ENCODE measurements around the gene GZMM. TPM values are rescaled to one million over a fixed set of nuclear protein-coding genes. Genes with fewer than 3 reads are reported as not detected.

GZMM gene
- total RNA-seq, 2 donors from 2014 or later = 0.61 to 1.0 TPM

GRCh38 chr19:531009-531752 lies 12.7 kb upstream of the GZMM start:
- H3K4me1 ChIP-seq = peaks cover 13% of the 10 kb centered on the region
- H3K9ac ChIP-seq (ENCODE audit: low read depth in 2 of 2, low read length in 2 of 2) = peak overlapping the region; percentile 76 to 96
- H3K27me3 ChIP-seq = no peaks in the 10 kb centered on the region
- intact Hi-C loops (cut with DNase I) = no loop called here
- TF ChIP-seq CTCF (IDR thresholded peaks at IDR 0.05) = no peak
- H3K36me3 ChIP-seq = no peaks in the 10 kb centered on the region
- DNase-seq = peak; percentile 78
- H3K9me3 ChIP-seq = no peaks in the 10 kb centered on the region
- H3K27ac ChIP-seq = peak overlapping the region; percentile 96
- peak overlapping the region; percentile 92 for H3K4me3 ChIP-seq

GRCh38 chr19:531753-532560 lies 11.9 kb upstream of the GZMM start, which contains the start of gene CDC34:
CDC34 (plus strand) TSS chr19:531760; CDS start chr19:531932, 172 bp downstream.
- Histone ChIP-seq H3K9me3 (no peaks in the 10 kb centered on the region), H3K4me1 (peaks cover 13% of the 10 kb centered on the region), H3K4me3 (peak within 1 kb of the TSS; percentile 96), H3K27ac (peak within 1 kb of the TSS; percentile 96), H3K9ac (ENCODE audit: low read depth in 2 of 2, low read length in 2 of 2) (peak within 1 kb of the TSS; percentile 96 to 97), H3K27me3 (no peaks in the 10 kb centered on the region), H3K36me3 (no peaks in the 10 kb centered on the region)
- no peak for DNase-seq
- TF ChIP-seq CTCF (IDR thresholded peaks at IDR 0.05) = no peak
- intact Hi-C loops (cut with DNase I) = no loop called here

- H3K9ac ChIP-seq (ENCODE audit: low read depth in 2 of 2, low read length in 2 of 2) = peak overlapping the region; percentile 96 to 97
- peak; percentile 35 for TF ChIP-seq CTCF (IDR thresholded peaks at IDR 0.05)
- DNase-seq = peak; percentile 73
- H3K36me3 ChIP-seq = no peaks in the 10 kb centered on the region
- H3K27me3 ChIP-seq = no peaks in the 10 kb centered on the region
- intact Hi-C loops (cut with DNase I) = no loop called here
- H3K4me1 ChIP-seq = peaks cover 13% of the 10 kb centered on the region
- H3K27ac ChIP-seq = peak overlapping the region; percentile 70
- peak overlapping the region; percentile 96 for H3K4me3 ChIP-seq
- H3K9me3 ChIP-seq = no peaks in the 10 kb centered on the region
These were observed 11.1 kb upstream of the GZMM start for GRCh38 chr19:532561-533363.

GRCh38 chr19:533364-534058 lies 10.3 kb upstream of the GZMM start:
- Histone ChIP-seq H3K36me3 (no peaks in the 10 kb centered on the region), H3K9ac (ENCODE audit: low read depth in 2 of 2, low read length in 2 of 2) (peak overlapping the region; percentile 96 to 97), H3K9me3 (no peaks in the 10 kb centered on the region), H3K4me1 (peaks cover 13% of the 10 kb centered on the region), H3K27ac (peak overlapping the region; percentile 70), H3K27me3 (no peaks in the 10 kb centered on the region), H3K4me3 (peak overlapping the region; percentile 96)
- TF ChIP-seq CTCF (IDR thresholded peaks at IDR 0.05) = no peak
- DNase-seq = no peak
- intact Hi-C loops (cut with DNase I) = no loop called here

All from colonic mucosa (tissue), 4 donors.